A673 (cell line): ENCODE measurements around the gene NR1H2. TPM values are rescaled to one million over a fixed set of nuclear protein-coding genes. Genes with fewer than 3 reads are reported as not detected.
"Not testable (repeated sequence)": the region's sequence is repeated elsewhere in the genome, so short reads cannot be mapped to it uniquely, and the experiment has no call there.

Experiments used
- BruUV-seq: library from RNA; stranded (reverse); fragments of 400-500 nt; replicated peaks from 2 replicates; lab custom pipeline; 2021; lab: Mats Ljungman, UMichigan
- CTCF ChIA-PET: fragments of 300-600 bp; sonication (Branson Sonifier 250); formaldehyde crosslinking; loops from one replicate; lab custom pipeline; 2022; ENCODE audit warnings: antibody characterized with exemption; lab: Charles Lee
- POLR2A ChIA-PET: fragments of 300-600 bp; sonication (Branson Sonifier 250); formaldehyde crosslinking; loops from one replicate; lab custom pipeline; 2022; ENCODE audit warnings: antibody characterized with exemption; ENCODE audit not compliant: low non-redundant PET; lab: Charles Lee
- DNase-seq: peaks from one replicate; pipeline ENCODE4 v3.0.0-alpha.2; 2015; ENCODE audit warnings: low spot score
- H3K27ac ChIP-seq: fragments of 200-600 bp; sonication (generic); 2 replicates; pipeline ENCODE4 v1.5.1; 2016; ENCODE audit warnings: mixed run types, low read depth, mild to moderate bottlenecking, mixed read lengths, antibody characterized with exemption, low read length; ENCODE audit not compliant: poor library complexity, severe bottlenecking
- H3K27me3 ChIP-seq: fragments of 200-600 bp; sonication (generic); replicated peaks from 2 replicates; pipeline ENCODE4 v1.6.1; 2017; ENCODE audit warnings: mixed run types, low read depth, mild to moderate bottlenecking, mixed read lengths, antibody characterized with exemption, low read length; ENCODE audit not compliant: insufficient read depth, poor library complexity
- H3K36me3 ChIP-seq: fragments of 200-600 bp; sonication (generic); 2 replicates; pipeline ENCODE4 v1.6.1; 2016; ENCODE audit warnings: mixed run types, mild to moderate bottlenecking, mixed read lengths, antibody characterized with exemption, low read length; ENCODE audit not compliant: insufficient read depth, poor library complexity, severe bottlenecking
- H3K4me1 ChIP-seq: fragments of 200-600 bp; sonication (generic); 2 replicates; pipeline ENCODE4 v1.6.1; 2017; ENCODE audit warnings: mixed run types, mild to moderate bottlenecking, mixed read lengths, antibody characterized with exemption, low read length; ENCODE audit not compliant: insufficient read depth, poor library complexity, severe bottlenecking
- H3K4me3 ChIP-seq: fragments of 200-600 bp; sonication (generic); 2 replicates; pipeline ENCODE4 v1.5.1; 2016; ENCODE audit warnings: low read depth, mixed run types, mild to moderate bottlenecking, mixed read lengths, low read length; ENCODE audit not compliant: poor library complexity, severe bottlenecking
- H3K9me3 ChIP-seq: fragments of 200-600 bp; sonication (generic); 2 replicates; pipeline ENCODE4 v1.6.1; 2016; ENCODE audit warnings: mixed run types, low read depth, mild to moderate bottlenecking, mixed read lengths, antibody characterized with exemption, low read length; ENCODE audit not compliant: poor library complexity, severe bottlenecking
- CTCF ChIP-seq: fragments of 300-800, 200-600 bp; sonication (generic); conservative IDR thresholded peaks from 2 replicates; pipeline ENCODE4 v1.5.1; 2017; ENCODE audit warnings: low read depth, mild to moderate bottlenecking, antibody characterized with exemption, low read length, moderate library complexity, mixed read lengths
- EZH2 ChIP-seq: fragments of 200-600 bp; sonication (generic); IDR thresholded peaks from 2 replicates; pipeline ENCODE4 v1.6.1; 2017; ENCODE audit warnings: borderline replicate concordance, low read depth, mild to moderate bottlenecking, mixed read lengths, antibody characterized with exemption, low read length; ENCODE audit not compliant: poor library complexity, severe bottlenecking
- intact Hi-C: fragments of 100-400 bp; cut with micrococcal nuclease; formaldehyde crosslinking; loops from one replicate; pipeline ENCODE4 v1.10.0; 2022; ENCODE audit not compliant: unreplicated experiment
- total RNA-seq: library from RNA; stranded (reverse); gene quantifications from 2 replicates; pipeline ENCODE4 v1.2.3, GENCODE V29; 2021

The NR1H2 gene
- total RNA-seq, 1 experiment from 2014 or later, result 42.7 TPM

DNA sequence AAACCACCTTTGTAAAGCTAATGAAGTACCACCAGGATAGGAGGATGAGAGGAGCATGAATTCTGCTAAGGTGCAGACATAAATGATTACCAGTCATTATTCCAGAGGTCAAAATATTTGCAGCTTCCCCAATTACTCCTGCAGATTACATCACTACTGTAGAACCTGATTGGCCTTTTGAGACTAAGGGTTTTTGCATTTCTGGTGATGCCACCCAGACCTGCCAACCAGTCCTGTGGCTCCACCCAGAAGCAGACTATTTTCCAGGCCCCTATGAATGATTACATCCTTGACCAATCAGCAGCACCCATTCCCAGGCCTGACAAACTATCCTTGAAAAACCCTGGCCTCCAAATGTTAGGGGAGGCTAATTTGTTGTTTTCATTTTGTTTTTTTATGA is 35.9 kb upstream of the NR1H2 start:
- DNase-seq, result no peak
- no TSS peak for BruUV-seq
- no peak for TF ChIP-seq EZH2
- no peak for TF ChIP-seq CTCF
- intact Hi-C loops, result no loop called here
- Histone ChIP-seq H3K4me1 (no peaks in the 10 kb centered on the region), H3K36me3 (no peaks in the 10 kb centered on the region), H3K4me3 (no peak overlapping the region), H3K27ac (no peak overlapping the region), H3K27me3 (no peaks in the 10 kb centered on the region), H3K9me3 (no peaks in the 10 kb centered on the region)
- ChIA-PET CTCF (no interaction called here), POLR2A (interaction anchor here (0.7 kb wide), 1 partner anchor 552 kb away, joined by 3 read pairs; no protein-coding TSS in a partner anchor)

DNA sequence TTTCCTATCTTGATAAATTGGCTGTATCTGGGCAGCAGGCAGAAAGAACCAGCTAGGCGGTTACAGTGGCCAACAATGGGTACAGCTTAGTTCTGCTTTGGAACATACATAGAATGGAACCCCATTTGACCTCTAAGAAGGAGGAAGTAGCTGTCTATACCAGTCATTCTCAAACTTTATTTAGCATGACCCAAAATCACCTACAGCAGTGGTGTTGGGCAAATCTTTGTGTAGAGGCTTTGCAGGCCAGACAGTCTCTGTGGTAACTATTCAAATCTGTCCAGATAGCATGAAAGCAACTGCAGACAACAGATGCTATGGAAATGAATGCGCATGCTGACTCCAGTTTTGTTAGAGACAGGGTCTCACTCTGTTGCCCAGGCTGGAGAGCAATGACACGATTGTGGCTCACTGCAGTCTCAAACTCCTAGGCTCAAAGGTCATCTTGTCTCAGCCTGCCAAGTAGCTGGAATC is 35.1 kb upstream of the NR1H2 start:
- ChIA-PET POLR2A (no interaction called here), CTCF (no interaction called here)
- Histone ChIP-seq H3K27ac (no peak overlapping the region), H3K36me3 (no peaks in the 10 kb centered on the region), H3K9me3 (no peaks in the 10 kb centered on the region), H3K4me1 (no peaks in the 10 kb centered on the region), H3K27me3 (no peaks in the 10 kb centered on the region), H3K4me3 (no peak overlapping the region)
- no TSS peak for BruUV-seq
- TF ChIP-seq EZH2 (no peak), CTCF (no peak)
- intact Hi-C loops, result no loop called here
- DNase-seq, result no peak

DNA sequence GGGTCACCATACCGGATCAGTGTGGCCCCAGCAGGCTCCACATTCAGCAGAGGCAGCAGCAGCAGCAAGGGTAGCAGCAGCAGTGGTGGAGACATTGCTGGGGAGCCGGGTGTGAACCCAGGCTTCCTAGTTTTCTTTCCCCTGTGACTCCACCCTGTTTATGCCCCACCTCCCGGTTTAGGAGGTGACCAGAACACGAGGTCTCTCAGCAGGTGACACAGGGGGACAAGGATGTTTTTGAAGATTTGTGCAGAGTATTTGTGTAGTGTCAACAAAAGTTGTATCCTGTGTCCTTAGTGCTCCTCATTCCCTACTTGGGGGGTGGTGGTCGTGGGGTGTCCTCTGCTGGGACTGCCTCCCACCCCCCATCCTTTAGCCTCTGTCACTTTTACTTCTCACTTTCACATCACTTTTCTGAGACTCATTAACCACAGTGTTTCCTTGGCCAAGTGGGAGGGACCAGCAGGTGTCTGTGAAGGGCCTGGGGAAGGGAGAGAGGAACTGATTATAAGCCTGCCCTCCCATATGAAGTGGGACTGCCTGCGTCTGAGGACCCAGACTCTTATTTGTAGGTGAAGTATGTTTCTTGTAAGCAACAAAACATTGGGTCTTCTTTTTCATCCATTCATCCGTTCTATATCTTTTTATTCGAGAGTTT is 31.5 kb upstream of the NR1H2 start:
- TF ChIP-seq EZH2 (no peak), CTCF (no peak)
- intact Hi-C loops, result no loop called here
- no peak for DNase-seq
- Histone ChIP-seq H3K9me3 (no peaks in the 10 kb centered on the region), H3K27me3 (no peaks in the 10 kb centered on the region), H3K4me1 (no peaks in the 10 kb centered on the region), H3K4me3 (no peak overlapping the region), H3K27ac (no peak overlapping the region), H3K36me3 (no peaks in the 10 kb centered on the region)
- no TSS peak for BruUV-seq
- POLR2A ChIA-PET, result no interaction called here
- CTCF ChIA-PET, result no interaction called here

- CTCF ChIA-PET, DNase-seq, intact Hi-C loops, BruUV-seq, H3K27ac ChIP-seq, H3K9me3 ChIP-seq, H3K36me3 ChIP-seq, H3K4me3 ChIP-seq, H3K4me1 ChIP-seq, H3K27me3 ChIP-seq, POLR2A ChIA-PET: not testable (repeated sequence)
Measured at GRCh38 chr19:50347089-50347581, 29.1 kb upstream of the NR1H2 start.
